GM18505 (cell line): Measurements from ENCODE around the gene NLE1.

ENCODE experiments used
- ATAC-seq: cut with Tn5 transposase; IDR thresholded peaks from one replicate; pipeline ENCODE4 v1.9.1; 2021; ENCODE audit not compliant: unreplicated experiment
- POLR2A ChIP-seq: IDR thresholded peaks from 4 replicates; pipeline ENCODE4 v1.6.1; 2011; ENCODE audit warnings: borderline replicate concordance; ENCODE audit not compliant: insufficient read depth, insufficient read length; ENCODE audit errors: extremely low read depth

The NLE1 gene

DNA sequence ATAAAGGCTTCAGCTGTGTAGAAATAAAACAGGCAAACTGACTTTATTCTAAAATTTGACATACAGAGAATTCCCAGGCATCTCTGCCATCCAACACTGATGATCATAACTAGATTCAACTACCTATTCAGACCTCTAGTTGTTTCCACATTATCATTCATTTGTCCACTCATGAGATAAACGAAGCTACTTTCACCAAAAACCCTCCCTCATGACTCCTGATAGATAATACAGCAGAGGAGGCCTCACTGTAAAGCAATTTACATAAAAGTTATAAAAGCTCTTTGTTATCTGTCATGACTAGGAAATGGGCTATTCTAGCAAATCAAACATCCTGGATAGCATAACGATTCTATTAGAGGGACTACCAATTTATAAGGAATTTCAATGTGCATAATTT is 59.0 kb downstream of the NLE1 start:
- ATAC-seq: no peak
- TF ChIP-seq POLR2A: no peak

DNA sequence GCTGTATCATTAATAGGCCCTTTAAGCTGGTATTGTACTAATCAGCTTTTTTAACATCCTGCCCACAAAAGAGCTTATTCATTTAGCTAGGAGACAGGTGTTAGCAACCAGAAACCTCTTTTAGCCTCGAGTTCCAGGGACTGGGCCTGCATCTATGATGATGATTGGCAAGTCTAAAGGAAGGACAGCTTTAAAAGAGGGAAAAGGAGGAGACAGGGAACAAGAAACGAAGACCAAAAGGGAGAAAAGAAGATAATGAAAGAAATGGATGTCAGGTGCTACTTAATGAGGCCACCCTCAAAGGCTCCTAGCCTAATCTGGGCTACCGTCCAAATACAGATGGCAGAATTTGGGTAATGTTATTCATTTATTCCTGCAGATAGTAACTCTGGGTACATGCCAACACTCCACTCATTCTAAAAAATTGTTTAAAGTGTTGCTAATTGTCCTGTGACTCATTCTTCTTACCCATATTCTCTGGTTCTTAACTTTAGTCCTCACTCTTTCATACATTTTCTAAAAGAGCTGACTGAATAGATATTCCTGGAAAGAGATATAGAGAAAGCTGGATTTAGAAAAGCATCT is 59.9 kb downstream of the NLE1 start:
- ATAC-seq: no peak
- no peak for TF ChIP-seq POLR2A

DNA sequence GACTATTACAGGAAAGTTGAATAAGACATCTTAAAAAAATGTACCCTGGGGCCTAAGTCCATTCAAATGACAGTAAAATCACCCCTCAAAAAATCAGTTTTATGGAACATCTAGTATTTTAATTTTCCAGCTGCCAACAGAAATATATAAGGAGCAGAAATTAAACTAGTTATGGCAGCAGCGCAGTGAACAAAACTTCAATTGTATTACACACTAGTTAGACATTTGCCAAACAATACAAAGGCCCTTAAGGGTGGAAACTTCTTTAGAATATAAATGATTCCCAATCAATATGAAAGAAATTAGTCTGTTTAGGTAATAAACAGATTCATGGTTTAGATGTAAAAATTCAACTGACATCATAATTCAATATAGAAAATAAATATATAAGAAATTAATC is 60.5 kb downstream of the NLE1 start:
- TF ChIP-seq POLR2A: no peak
- ATAC-seq: no peak

DNA sequence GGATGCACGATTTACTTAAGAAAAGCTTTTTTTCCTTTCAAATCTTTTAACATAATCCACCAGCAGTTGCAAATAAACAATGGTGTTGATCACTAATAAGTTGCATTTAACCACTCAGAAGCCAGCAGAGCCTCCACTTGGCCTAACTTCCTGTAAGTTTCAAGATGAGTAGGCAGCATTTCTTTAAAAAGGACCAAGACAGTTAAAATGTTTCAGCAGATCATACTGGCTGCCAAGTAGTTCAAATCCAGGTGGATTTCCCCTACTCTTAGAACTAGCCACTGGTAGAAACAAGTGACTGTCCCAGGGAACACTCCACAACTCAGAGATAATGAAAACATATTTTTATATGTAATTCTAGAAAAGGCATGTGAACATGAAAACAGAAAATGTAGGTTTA is 61.6 kb downstream of the NLE1 start:
- no peak for TF ChIP-seq POLR2A
- no peak for ATAC-seq

DNA sequence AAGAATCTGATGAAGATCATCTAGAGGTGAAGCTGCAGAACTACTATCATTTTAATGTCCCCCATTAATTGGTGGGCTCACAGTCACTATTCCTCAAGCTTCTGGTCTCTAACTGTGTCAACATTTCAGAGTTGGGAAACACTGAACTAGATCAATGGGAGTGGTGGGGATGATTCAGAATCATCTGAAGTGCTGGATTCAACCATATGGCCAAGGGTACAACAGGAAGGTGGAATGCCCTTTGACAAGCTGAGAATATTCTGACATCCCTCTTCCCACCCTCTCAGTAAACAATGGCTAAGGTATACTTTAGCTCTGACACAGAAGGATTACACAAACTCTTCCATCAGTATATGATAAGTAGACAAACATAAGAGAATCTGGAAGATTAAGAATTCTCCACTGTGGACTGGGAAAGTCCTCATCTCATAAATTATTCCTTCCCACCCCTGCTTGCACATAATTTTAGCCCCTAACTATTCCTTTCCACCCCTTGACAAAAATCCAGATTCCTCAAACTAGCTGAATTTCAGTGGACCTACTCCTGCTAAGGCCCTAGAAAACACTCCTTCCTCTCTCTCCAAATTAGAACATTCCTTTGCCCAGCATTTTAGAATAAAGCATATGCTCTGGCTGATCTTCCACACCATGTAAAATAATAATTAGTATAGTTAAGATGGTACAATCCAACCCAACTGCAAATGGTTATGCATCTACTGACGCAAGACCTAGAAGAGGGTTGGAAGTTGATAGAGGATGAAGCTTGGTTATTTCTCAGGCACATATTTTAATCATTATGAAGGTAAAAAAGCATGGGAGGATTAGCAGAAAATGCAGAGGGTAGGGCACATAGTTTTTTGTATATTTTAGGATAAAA is 62.3 kb downstream of the NLE1 start:
- no peak for ATAC-seq
- no peak for TF ChIP-seq POLR2A
